ENCODE results near the gene TEX14.
"Not testable (repeated sequence)": the region's sequence is repeated elsewhere in the genome, so short reads cannot be mapped to it uniquely, and the experiment has no call there.

The TEX14 gene

GRCh38 chr17:58593123-58593522, 98.7 kb downstream of the TEX14 start:
- DNase-seq: no peak

- DNase-seq: no peak
Measured at GRCh38 chr17:58591455-58591854, 100.4 kb downstream of the TEX14 start.

- DNase-seq: no peak
Measured at GRCh38 chr17:58590377-58590776, 101.5 kb downstream of the TEX14 start.

- peak; percentile 79 for DNase-seq
Measured at GRCh38 chr17:58587713-58588117, 104.1 kb downstream of the TEX14 start.

- no peak for DNase-seq
Measured at GRCh38 chr17:58586009-58586644, 105.7 kb downstream of the TEX14 start.

- DNase-seq: no peak
Measured at GRCh38 chr17:58585554-58585953, 106.3 kb downstream of the TEX14 start.

GRCh38 chr17:58583486-58583885, 108.4 kb downstream of the TEX14 start:
- DNase-seq: no peak

- not testable (repeated sequence) for DNase-seq
Measured at GRCh38 chr17:58582718-58583117, 109.1 kb downstream of the TEX14 start.

GRCh38 chr17:58580671-58581070, 111.2 kb downstream of the TEX14 start:
- no peak for DNase-seq

- peak; percentile 76 for DNase-seq
Measured at GRCh38 chr17:58577696-58578095, 114.1 kb downstream of the TEX14 start.

GRCh38 chr17:58576679-58577367, 115.0 kb downstream of the TEX14 start:
- DNase-seq: no peak

- DNase-seq: no peak
Measured at GRCh38 chr17:58575511-58575910, 116.3 kb downstream of the TEX14 start.

- no peak for DNase-seq
Measured at GRCh38 chr17:58574025-58574424, 117.8 kb downstream of the TEX14 start.

GRCh38 chr17:58572846-58573245, 119.0 kb downstream of the TEX14 start:
- DNase-seq: no peak

- no peak for DNase-seq
Measured at GRCh38 chr17:58570758-58571157, 121.1 kb downstream of the TEX14 start.

GRCh38 chr17:58569196-58569595, 122.6 kb downstream of the TEX14 start:
- no peak for DNase-seq

- no peak for DNase-seq
Measured at GRCh38 chr17:58568044-58568799, 123.6 kb downstream of the TEX14 start.

- DNase-seq: no peak
Measured at GRCh38 chr17:58565389-58566311, 126.2 kb downstream of the TEX14 start.

- DNase-seq: peak; percentile 30
Measured at GRCh38 chr17:58564971-58565370, 126.9 kb downstream of the TEX14 start.

- DNase-seq: no peak
Measured at GRCh38 chr17:58564243-58564642, 127.6 kb downstream of the TEX14 start.

- DNase-seq: peak; percentile 12
Measured at GRCh38 chr17:58560511-58560910, 131.3 kb downstream of the TEX14 start.

GRCh38 chr17:58557981-58558380, 133.9 kb downstream of the TEX14 start:
- DNase-seq: no peak

- DNase-seq: no peak
Measured at GRCh38 chr17:58556833-58557250, 135.0 kb downstream of the TEX14 start.
